ENCODE data around the gene INPP5A.
"Not testable (repeated sequence)": the region's sequence is repeated elsewhere in the genome, so short reads cannot be mapped to it uniquely, and the experiment has no call there.

Gene INPP5A

DNA sequence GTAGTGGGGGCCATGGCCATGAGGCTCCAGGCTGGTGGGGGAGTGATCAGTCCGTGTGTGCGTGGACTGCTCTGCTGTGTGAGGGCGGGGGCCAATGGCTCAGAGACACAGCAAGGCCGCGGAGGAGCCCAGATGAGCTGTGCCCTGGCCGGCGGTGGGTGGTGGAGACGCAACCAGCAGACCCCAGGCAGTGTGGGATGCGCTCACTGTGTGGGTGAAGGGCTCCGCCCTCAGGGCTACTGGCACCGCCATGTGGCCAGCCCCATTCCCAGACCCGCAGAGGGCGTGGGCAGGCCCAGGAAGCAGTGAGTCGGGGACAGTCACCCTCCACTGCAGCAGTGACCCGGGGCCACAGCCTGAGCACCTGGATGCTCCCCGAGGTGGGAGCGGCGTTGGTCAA is 239.2 kb downstream of the INPP5A start:
- DNase-seq = no peak

DNA sequence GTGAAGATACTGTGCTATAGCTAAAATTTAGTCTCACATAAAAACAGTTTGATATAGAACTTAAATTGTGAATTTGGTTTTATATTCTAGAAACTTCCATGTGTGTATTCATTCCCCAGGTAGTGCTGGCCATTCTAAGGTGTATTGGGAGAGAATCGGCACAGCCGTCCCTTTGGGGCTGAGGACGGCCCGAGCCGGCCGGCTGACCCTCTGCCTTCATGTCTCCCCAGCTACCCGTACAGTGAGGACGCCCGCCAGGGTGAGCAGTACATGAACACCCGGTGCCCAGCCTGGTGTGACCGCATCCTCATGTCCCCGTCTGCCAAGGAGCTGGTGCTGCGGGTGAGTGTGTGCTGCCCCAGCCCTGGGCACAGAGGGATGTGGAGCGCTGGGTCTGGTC is 239.9 kb downstream of the INPP5A start:
- DNase-seq = no peak

DNA sequence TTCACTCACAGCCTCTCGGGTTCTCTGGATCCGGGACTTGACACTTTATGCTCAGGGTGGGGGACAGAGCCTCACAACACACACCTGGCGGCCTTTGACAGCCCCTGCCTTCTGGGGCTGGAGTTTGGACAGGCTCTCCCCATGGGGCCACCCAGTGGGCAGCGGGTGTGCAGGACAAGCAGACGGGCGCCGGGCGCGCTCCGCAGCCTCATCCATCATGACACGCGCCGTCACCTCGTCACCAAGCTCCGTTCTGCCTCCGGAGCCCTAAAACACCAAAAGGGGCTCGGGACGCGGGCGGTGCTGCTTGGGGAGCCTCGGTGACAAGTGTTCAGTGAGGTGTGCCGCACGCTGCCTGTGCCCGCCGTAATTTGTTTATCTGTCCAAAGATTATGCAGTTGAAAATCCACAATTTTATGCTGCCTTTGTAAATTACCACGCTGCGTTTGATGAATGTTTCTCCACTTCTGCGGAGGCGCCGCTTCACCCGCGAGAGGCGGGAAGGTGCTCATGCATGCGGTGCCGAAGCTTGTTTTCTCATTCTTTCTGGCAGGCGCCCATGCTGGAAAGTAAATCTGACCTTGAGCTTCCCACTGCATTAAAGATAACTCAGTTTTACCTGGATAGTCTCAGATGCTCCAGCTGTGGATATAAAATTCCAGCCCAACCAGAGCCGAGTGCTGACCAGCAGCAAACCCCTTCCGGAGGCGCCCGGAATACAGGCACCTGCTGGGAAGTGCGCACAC is 242.1 kb downstream of the INPP5A start:
- DNase-seq = no peak

GRCh38 chr10:132780356-132780755 is 242.8 kb downstream of the INPP5A start:
- DNase-seq = no peak

- DNase-seq = no peak
Observed at GRCh38 chr10:132781556-132781955, 244.0 kb downstream of the INPP5A start.

GRCh38 chr10:132783165-132783939 is 245.8 kb downstream of the INPP5A start:
- DNase-seq = no peak

- DNase-seq = no peak
Observed at GRCh38 chr10:132783940-132784865, 246.6 kb downstream of the INPP5A start.

DNA sequence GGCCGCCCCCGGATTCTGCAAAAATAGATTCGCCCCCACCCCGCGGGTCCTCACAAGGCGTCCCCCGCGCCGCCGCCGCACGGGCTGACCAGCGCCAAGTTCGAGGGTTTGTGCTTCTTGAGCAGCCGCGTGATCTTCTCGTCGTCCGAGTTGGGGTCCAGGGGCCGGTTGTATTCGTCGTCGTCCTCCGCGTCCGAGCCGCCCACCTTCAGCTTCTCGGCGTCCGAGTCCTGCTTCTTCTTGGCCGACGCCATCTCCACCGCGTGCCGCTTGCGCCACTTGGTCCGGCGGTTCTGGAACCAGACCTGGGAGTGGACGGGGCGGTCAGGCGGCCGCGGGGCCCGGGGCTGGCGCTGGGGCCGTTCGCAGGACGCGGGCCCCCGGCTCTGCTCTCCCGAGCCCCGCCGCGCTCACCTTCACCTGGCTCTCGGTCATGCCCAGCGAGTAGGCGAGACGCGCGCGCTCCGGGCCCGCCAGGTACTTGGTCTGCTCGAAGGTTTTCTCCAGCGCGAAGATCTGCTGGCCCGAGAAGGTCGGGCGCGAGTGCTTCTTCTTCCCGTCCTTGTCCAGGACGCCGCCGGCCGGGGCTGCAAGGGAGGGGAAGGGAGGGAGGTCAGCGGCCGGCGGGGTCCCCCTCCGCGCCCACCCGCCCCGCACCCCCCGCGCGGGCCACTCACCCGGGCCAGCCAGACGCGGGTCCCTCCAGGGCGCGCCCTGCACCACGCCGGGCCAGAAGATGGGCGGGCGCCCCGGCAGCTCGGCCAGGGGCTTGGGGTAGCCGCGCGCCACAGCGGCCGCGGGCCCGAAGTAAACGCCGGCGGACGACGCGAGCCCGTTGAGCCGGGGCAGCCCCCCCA is 247.5 kb downstream of the INPP5A start:
- DNase-seq = no peak

DNA sequence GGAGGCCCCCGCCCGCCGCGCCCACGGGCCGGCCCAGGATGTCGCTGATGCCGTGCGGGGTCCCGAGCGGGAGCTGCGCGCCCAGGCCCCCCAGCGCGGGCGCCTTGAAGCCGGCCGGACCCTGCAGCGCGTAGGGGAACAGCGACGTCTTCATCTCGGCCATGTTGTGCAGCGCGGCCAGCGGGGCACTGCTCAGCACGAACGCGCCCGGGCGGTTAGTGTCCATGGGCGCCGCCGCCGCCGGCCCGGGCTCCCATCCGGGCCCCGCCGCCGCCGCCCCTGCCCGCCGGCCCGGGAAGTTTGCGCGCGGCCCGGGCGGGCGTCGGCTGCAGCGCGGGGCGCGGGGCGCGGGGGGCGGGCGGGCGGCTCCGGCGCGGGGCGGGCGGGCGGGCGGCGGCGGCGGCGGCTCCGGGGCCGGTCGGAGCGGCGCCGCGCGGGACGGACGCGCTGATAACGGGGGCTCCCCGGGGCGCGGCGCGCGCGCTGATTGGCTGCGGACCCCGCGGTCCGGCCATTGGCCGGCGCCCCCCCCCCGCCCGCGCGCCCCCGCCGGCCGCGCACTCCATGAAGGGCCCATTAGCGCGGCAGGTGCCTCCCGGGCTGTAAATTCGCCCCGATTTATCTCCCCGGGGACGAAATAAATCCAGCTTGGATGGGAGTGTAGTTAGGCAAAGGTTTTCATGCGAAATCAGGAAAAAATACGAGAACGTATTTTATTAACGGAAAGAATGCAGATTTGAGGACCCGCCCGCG is 248.3 kb downstream of the INPP5A start, which contains the start of gene NKX6-2:
NKX6-2 (minus strand) TSS at position 425 of the 753 bp plus-strand sequence; CDS start at position 226, 199 bp downstream.
- DNase-seq = no peak

GRCh38 chr10:132786476-132786883 is 248.9 kb downstream of the INPP5A start:
- no peak for DNase-seq

DNA sequence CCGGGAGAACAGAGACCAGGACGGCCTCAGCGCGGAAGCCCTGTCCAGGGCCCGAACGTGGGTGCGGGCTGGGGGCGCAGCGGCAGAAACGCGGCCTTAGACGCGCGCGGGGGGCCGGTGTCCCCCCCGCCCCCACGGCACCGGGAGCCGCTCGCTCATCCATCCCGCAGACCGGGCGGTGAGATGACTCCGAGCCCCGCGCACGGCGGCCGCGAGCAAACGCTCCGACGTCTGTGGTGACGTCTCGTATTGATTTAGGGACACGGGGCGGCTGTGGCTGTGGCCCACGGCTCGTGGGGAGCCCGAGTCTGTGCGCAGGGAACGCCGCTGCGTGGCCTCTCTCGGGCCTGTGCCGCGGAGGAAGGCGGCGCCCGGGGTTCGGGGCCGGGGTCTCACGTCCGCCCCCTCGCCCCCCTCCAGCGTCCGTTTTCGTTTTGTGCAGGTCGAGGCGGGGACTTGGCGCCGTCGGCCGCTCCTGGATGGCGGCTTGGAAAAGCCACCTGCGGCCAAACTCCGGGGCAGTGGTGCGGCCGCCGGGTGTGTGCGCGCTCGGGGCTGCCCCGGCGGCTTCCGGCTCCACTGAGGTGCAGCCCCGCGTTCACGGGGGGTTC is 249.4 kb downstream of the INPP5A start:
- no peak for DNase-seq

GRCh38 chr10:132787495-132788179 is 250.1 kb downstream of the INPP5A start:
- no peak for DNase-seq

DNA sequence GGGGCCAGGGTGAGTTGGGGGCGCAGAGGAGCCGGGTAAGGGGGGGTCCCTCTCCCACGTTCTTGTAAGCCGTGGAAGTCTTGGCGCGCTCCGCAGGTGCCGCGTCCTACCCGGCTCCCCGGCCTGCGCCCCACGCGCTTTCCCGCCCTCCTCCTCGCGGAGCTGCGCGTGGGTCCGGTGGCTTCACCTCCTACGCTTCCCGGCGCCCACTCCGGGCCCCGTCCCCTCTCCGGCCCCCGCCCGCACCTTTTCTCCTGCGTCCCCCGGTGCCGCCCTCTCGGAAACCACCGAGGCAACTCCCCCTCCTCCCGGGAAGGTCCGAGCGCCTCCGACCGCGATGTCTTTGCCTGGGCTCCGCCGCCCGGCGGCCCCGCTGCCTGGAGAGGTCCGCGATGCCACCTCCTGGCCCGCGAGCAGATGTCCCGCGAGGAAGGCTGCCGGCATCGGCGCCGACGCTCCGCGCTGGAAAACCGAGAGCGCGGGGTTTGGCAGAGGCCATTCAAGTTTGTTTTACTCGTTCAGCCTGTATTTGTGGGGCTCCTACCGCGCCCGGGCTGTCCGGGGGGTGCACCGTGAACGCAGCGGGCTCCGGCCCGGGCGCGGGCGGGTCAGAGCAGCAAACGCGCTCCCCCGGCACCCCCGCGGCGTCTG is 250.7 kb downstream of the INPP5A start:
- peak; percentile 19 for DNase-seq

DNA sequence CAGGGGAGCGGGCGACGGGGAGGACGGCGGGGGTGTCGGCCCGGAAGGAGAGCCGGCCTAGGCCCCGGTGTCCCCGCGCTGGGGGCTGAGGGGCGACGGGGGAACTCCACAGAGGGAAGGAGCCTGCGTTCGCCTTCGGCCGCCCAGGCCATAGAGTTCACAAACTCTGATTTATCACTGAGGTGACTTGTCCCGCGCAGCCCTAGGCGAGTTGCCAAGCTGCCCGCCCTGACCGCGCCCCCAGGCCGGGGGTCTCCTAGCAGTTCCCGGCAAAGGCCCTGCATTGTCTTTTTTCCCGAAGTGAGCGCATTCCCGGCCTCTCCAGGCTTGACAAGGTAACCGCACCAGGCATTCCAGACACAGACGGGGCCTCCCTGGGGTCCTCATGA is 251.2 kb downstream of the INPP5A start:
- DNase-seq = no peak

DNA sequence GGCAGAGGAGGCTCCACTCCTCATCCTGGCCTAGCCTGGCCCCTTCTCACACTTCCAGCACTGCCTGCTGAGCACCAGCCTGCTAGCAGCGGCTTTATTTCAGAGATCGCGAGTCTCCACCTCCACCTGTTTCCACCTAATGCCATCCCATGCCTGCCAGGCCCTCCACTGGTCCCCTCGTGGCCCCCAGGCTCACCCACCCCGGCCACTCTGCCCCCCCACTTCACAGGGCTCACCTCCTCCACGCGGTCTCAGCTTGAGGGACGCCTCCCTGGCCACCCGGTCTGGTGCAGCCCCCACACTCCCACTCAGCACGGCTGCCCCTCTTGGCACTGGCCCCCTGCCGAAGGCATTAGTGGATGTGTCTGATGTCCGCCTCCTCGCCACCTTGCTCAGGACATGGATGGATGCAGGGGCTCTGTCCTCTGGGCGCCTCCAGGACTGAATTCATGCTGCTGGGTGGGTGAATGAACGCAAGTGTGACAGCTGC is 252.1 kb downstream of the INPP5A start:
- DNase-seq = no peak

DNA sequence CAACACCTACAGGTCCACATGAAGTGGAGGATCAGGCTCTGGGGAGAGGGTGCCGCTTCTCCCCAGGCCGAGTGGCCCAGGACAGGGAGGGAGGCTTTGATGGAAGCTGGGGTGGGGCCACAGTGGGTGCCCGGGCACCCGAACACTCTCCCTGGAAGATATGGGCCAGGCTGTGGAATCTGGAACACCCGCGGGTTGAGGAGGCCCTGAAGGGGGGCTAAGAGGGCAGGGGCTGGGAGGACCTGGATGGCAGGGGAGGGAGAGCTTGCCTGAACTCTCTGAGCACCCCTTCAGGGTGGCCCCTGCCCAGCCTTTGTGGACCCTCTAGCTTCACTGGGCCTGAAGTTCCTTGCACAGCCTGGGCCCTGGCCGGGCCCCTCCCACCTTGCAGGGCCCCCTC is 252.9 kb downstream of the INPP5A start:
- no peak for DNase-seq

DNA sequence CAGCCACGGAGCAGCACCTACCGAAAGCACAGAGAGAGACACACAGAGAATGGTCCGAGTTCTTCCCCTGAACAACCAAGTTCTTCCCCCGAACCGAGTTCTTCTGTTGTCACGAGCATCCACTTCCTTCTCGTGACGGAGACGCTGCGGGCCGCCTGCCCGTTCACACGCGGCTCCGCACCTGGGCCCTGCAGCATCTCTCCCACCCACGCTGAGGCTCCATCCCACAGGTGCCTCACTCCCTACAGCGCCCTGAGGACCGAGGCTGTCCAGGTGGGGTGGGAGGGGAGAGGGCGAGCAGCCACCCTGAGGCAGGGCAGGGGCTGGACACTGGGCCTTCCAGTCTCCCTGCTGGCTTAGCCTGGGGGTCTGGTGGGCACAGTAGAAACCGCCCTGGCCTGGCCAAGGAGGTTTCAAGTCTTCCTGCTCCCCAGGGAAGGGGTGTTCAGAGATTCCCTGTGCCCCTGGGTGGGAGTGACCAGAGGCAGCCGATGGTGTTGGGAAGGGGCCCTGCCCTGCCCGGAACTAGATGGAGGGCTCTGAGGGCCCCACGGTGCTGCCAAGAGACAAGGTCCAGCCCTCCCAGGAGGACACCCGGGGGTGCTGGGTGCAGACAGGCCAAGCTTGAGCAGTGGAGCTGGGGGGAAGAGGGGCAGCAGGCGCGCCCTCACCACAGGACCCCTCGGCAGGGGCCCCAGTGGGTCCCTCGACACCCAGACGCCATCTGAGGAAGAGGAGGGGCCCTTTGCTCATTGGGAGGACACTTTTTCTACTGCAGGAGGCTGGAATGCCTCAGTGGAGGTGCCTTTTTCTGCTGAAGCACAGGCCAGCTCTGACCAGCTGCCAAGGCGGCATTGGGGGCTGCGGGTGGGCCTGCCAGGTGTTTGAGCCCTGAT is 253.6 kb downstream of the INPP5A start:
- peak; percentile 23 for DNase-seq

DNA sequence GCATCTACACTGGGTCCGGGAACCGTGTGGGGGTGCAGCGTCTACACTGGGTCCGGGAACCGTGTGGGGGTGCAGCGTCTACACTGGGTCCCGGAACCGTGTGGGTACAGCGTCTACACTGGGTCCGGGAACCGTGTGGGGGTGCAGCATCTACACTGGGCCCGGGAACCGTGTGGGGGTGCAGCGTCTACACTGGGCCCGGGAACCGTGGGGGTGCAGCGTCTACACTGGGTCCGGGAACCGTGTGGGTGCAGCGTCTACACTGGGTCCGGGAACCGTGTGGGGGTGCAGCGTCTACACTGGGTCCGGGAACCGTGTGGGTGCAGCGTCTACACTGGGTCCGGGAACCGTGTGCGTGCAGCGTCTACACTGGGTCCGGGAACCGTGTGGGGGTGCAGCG is 254.5 kb downstream of the INPP5A start:
- not testable (repeated sequence) for DNase-seq

GRCh38 chr10:132792796-132793195 is 255.2 kb downstream of the INPP5A start:
- DNase-seq = no peak
